GM12878 (cell line): Measurements from ENCODE around the gene F2RL3. TPM values are rescaled to one million over a fixed set of nuclear protein-coding genes. Genes with fewer than 3 reads are reported as not detected.

Source experiments
- ATAC-seq: fragments of 200-7000 bp; cut with Tn5 transposase; 3 replicates; pipeline ENCODE4 v1.9.1; 2020; ENCODE audit warnings: mild to moderate bottlenecking, moderate library complexity
- BruUV-seq: library from RNA; stranded (reverse); fragments of 400-500 nt; replicated peaks from 2 replicates; lab custom pipeline; 2021; lab: Mats Ljungman, UMichigan
- CTCF ChIA-PET: fragments of 300-600 bp; sonication (Branson Sonifier 250); formaldehyde crosslinking; extraction: SDS; loops from one replicate; lab custom pipeline; 2021; ENCODE audit warnings: inconsistent platforms; lab: Yijun Ruan, JAX
- POLR2A ChIA-PET: fragments of 350-600 bp; formaldehyde crosslinking; extraction: SDS; loops from one replicate; lab custom pipeline; 2021; ENCODE audit warnings: inconsistent platforms; lab: Charles Lee
- RAD21 ChIA-PET: fragments of 300-600 bp; sonication (Branson Sonifier 250); formaldehyde crosslinking; loops from one replicate; lab custom pipeline; 2023; ENCODE audit warnings: antibody characterized with exemption; ENCODE audit not compliant: unreplicated experiment; lab: Charles Lee
- SMC1A ChIA-PET: fragments of 300-600 bp; sonication (Branson Sonifier 250); formaldehyde crosslinking; loops from one replicate; lab custom pipeline; 2023; ENCODE audit not compliant: unreplicated experiment, uncharacterized antibody; lab: Charles Lee
- DNase-seq: peaks from one replicate; pipeline ENCODE4 v3.0.0-alpha.2; 2011; ENCODE audit warnings: low read depth, low spot score
- FAIRE-seq: peaks from 3 replicates; lab custom pipeline; 2011; peaks lifted over from hg19 to GRCh38; lab: Jason Lieb, UNC
- H2AFZ ChIP-seq: 2 replicates; pipeline ENCODE4 v1.6.0; 2011; ENCODE audit warnings: low read depth, low read length, control low read depth; ENCODE audit not compliant: control insufficient read depth
- H3K27ac ChIP-seq: 2 replicates; pipeline ENCODE4 v1.5.1; 2011; ENCODE audit warnings: control low read depth; ENCODE audit not compliant: control insufficient read depth, insufficient read depth
- H3K27me3 ChIP-seq, 2 experiments: replicated peaks in 1 of 2; 2 replicates each; pipeline versions ENCODE4 v1.6.0 to v1.6.1; 2011; ENCODE audit warnings: low read length in 1 of 2; ENCODE audit not compliant: control insufficient read depth in 2 of 2, insufficient read depth in 2 of 2
- H3K36me3 ChIP-seq, 2 experiments: 2 replicates each; pipeline ENCODE4 v1.5.1; 2011; ENCODE audit warnings: low read length in 1 of 2; ENCODE audit not compliant: control insufficient read depth in 2 of 2, insufficient read depth in 2 of 2
- H3K4me1 ChIP-seq: 2 replicates; pipeline ENCODE4 v1.6.1; 2011; ENCODE audit warnings: mild to moderate bottlenecking, low read length, moderate library complexity, mixed read lengths; ENCODE audit not compliant: control insufficient read depth, insufficient read depth
- H3K4me2 ChIP-seq: 2 replicates; pipeline ENCODE4 v1.6.0; 2011; ENCODE audit warnings: control low read depth; ENCODE audit not compliant: control insufficient read depth, insufficient read depth
- H3K4me3 ChIP-seq: fragments of 200-600 bp; sonication (generic); 2 replicates; pipeline ENCODE4 v1.5.1; 2016
- H3K79me2 ChIP-seq: 2 replicates; pipeline ENCODE4 v1.6.0; 2011; ENCODE audit warnings: low read length; ENCODE audit not compliant: control insufficient read depth, insufficient read depth
- H3K9ac ChIP-seq: 2 replicates; pipeline ENCODE4 v1.8.0; 2011; ENCODE audit warnings: low read length, control low read depth, mixed read lengths; ENCODE audit not compliant: control insufficient read depth, insufficient read depth
- H3K9me3 ChIP-seq: replicated peaks from 3 replicates; pipeline ENCODE4 v1.5.1; 2011; ENCODE audit warnings: mild to moderate bottlenecking, low read length; ENCODE audit not compliant: control insufficient read depth, insufficient read depth
- H4K20me1 ChIP-seq: 2 replicates; pipeline ENCODE4 v1.6.0; 2011; ENCODE audit not compliant: control insufficient read depth, insufficient read depth
- ATF7 ChIP-seq: fragments of 450-650 bp; IDR thresholded peaks from 2 replicates; pipeline ENCODE4 v1.6.1; 2016; ENCODE audit warnings: low read depth, mild to moderate bottlenecking
- EED ChIP-seq: sonication (generic); IDR thresholded peaks from 2 replicates; pipeline ENCODE4 v1.6.1; 2016; ENCODE audit warnings: antibody characterized with exemption, low read depth
- EGR1 ChIP-seq, 2 experiments: IDR thresholded peaks; 1 replicate in 1 of 2; 2 replicates in 1 of 2; pipeline ENCODE4 v1.6.1; 2011 to 2012; ENCODE audit warnings: low read depth in 2 of 2, low read length in 2 of 2, borderline replicate concordance in 1 of 2, mild to moderate bottlenecking in 1 of 2, moderate library complexity in 1 of 2
- EP300 ChIP-seq, 2 experiments: fragments of 150-350 bp in 1 of 2; IDR thresholded peaks; 2 replicates each; pipeline ENCODE4 v1.6.1; 2011 to 2012; ENCODE audit warnings: low read depth in 2 of 2, low read length in 2 of 2, borderline replicate concordance in 1 of 2, improper control_type of control experiment in 1 of 2, inconsistent platforms in 1 of 2; ENCODE audit not compliant: control insufficient read depth in 1 of 2
- HDAC2 ChIP-seq: fragments of 200-600 bp; sonication (generic); IDR thresholded peaks from 2 replicates; pipeline ENCODE4 v1.6.1; 2017
- JUND ChIP-seq: IDR thresholded peaks from 2 replicates; pipeline ENCODE4 v1.6.1; 2012; ENCODE audit warnings: low read depth, mild to moderate bottlenecking, low read length, improper control_type of control experiment, moderate library complexity
- MXI1 ChIP-seq: fragments of 150-350 bp; IDR thresholded peaks from 2 replicates; pipeline ENCODE4 v1.6.1; 2011; ENCODE audit warnings: low read depth, mild to moderate bottlenecking, inconsistent platforms, low read length, improper control_type of control experiment
- NR2C2 ChIP-seq: IDR thresholded peaks from 2 replicates; pipeline ENCODE4 v1.6.1; 2011; ENCODE audit warnings: borderline replicate concordance, low read depth; ENCODE audit not compliant: control insufficient read depth, insufficient read length
- NRF1 ChIP-seq: conservative IDR thresholded peaks from 2 replicates; pipeline ENCODE4 v1.6.1; 2011; ENCODE audit warnings: mild to moderate bottlenecking, low read depth, low read length, improper control_type of control experiment
- PAX8 ChIP-seq: fragments of 450-650 bp; IDR thresholded peaks from 2 replicates; pipeline ENCODE4 v1.6.1; 2017; ENCODE audit warnings: mild to moderate bottlenecking, moderate library complexity
- RCOR1 ChIP-seq: conservative IDR thresholded peaks from 2 replicates; pipeline ENCODE4 v1.6.1; 2012; ENCODE audit warnings: low read depth, low read length, improper control_type of control experiment
- SMAD5 ChIP-seq: IDR thresholded peaks from 2 replicates; pipeline ENCODE4 v1.6.1; 2016; ENCODE audit warnings: antibody characterized with exemption, low read depth
- SRF ChIP-seq, 2 experiments: IDR thresholded peaks; 2 replicates each; pipeline ENCODE4 v1.6.1; 2011; ENCODE audit warnings: low read depth in 2 of 2, low read length in 2 of 2, mild to moderate bottlenecking in 1 of 2, moderate library complexity in 1 of 2
- TARDBP ChIP-seq: IDR thresholded peaks from 2 replicates; pipeline ENCODE4 v1.6.1; 2016; ENCODE audit warnings: borderline replicate concordance
- ZNF217 ChIP-seq: fragments of 450-650 bp; IDR thresholded peaks from 2 replicates; pipeline ENCODE4 v1.6.1; 2017; ENCODE audit warnings: antibody characterized with exemption, mild to moderate bottlenecking
- WGBS: methylation state at CpG from one replicate; pipeline ENCODE4 v1.1.6; 2016; ENCODE audit warnings: low lambda C conversion rate; ENCODE audit not compliant: insufficient replicate concordance, insufficient coverage; ENCODE audit errors: missing lambda C conversion rate; 5-methylcytosine and 5-hydroxymethylcytosine counted together
- in situ Hi-C: fragments of 300-500 bp; cut with MboI; formaldehyde crosslinking; loops from 9 replicates; pipeline ENCODE4 v1.14.3; 2018; ENCODE audit warnings: mixed read lengths
- intact Hi-C: fragments of 100-400 bp; cut with micrococcal nuclease; formaldehyde crosslinking; loops from one replicate; pipeline ENCODE4 v1.14.2; 2022; ENCODE audit not compliant: unreplicated experiment
- polyA plus RNA-seq, 11 experiments: library from polyadenylated mRNA; depleted of rRNA in 4 of 11; unstranded in 6 of 11; stranded (reverse) in 5 of 11; fragments of >200 nt; fragmentation: Nextera tagmentation in 4 of 11; fragmentation: Illumina TruSeq in 1 of 11; extraction: Ambion mirVana in 4 of 11; extraction: Trizol in 1 of 11; gene quantifications; 1 replicate in 1 of 11; 2 replicates in 10 of 11; pipeline versions ENCODE4 v1.2.1 to v1.2.3, GENCODE V29; 2011 to 2016; ENCODE audit warnings: inconsistent platforms in 2 of 11, missing spikeins in 2 of 11, low read depth in 1 of 11
- total RNA-seq, 4 experiments: library from RNA; depleted of rRNA in 3 of 4; stranded (reverse); fragments of >200 nt in 3 of 4; fragmentation: Illumina TruSeq in 1 of 4; extraction: Trizol in 1 of 4; gene quantifications; 2 replicates each; pipeline versions ENCODE4 v1.2.1 to v1.2.3, GENCODE V29; 2013 to 2021
- TF ChIP-seq, protein P1 (sequence below): IDR thresholded peaks from 2 replicates; pipeline ENCODE4 v1.6.1; 2012; ENCODE audit warnings: improper control_type of control experiment, low read depth, low read length; ENCODE audit not compliant: insufficient replicate concordance

The F2RL3 gene
- total and polyA plus RNA-seq, 10 of the 15 experiments (the other 5 are each of a cell fraction or from before 2014, with no cell fraction given) = 0.01 to 1.2 (median 0.29) TPM

DNA sequence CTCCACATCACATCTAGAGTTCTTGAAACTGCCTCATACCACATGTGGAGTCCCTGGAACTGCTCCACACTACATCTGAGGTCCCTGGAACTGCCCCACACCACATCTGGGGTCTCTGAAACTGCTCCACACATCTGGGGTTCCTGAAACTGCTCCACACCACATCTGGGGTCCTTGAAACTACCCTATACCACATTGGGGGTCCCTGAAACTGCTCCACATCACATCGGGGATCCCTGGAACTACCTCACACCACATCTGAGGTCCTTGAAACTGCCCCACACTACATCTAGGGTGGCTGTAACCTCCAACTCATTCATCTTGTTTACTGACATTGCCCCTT lies 33.8 kb downstream of the F2RL3 start:
- H3K27me3 ChIP-seq = no peaks in the 10 kb centered on the region
- WGBS = 0% methylated on average over 1 of the region's 1 CpG
- DNase-seq (no peak), FAIRE-seq (no peak)
- no peak overlapping the region for H3K4me2 ChIP-seq
- H4K20me1 ChIP-seq = no peaks in the 10 kb centered on the region
- BruUV-seq = no TSS peak
- intact Hi-C loops = no loop called here
- H3K79me2 ChIP-seq = no peaks in the 10 kb centered on the region
- RAD21 ChIA-PET = no interaction called here
- POLR2A ChIA-PET = no interaction called here
- H3K4me1 ChIP-seq = no peaks in the 10 kb centered on the region
- H3K4me3 ChIP-seq = no peak overlapping the region
- TF ChIP-seq, protein P1, sequence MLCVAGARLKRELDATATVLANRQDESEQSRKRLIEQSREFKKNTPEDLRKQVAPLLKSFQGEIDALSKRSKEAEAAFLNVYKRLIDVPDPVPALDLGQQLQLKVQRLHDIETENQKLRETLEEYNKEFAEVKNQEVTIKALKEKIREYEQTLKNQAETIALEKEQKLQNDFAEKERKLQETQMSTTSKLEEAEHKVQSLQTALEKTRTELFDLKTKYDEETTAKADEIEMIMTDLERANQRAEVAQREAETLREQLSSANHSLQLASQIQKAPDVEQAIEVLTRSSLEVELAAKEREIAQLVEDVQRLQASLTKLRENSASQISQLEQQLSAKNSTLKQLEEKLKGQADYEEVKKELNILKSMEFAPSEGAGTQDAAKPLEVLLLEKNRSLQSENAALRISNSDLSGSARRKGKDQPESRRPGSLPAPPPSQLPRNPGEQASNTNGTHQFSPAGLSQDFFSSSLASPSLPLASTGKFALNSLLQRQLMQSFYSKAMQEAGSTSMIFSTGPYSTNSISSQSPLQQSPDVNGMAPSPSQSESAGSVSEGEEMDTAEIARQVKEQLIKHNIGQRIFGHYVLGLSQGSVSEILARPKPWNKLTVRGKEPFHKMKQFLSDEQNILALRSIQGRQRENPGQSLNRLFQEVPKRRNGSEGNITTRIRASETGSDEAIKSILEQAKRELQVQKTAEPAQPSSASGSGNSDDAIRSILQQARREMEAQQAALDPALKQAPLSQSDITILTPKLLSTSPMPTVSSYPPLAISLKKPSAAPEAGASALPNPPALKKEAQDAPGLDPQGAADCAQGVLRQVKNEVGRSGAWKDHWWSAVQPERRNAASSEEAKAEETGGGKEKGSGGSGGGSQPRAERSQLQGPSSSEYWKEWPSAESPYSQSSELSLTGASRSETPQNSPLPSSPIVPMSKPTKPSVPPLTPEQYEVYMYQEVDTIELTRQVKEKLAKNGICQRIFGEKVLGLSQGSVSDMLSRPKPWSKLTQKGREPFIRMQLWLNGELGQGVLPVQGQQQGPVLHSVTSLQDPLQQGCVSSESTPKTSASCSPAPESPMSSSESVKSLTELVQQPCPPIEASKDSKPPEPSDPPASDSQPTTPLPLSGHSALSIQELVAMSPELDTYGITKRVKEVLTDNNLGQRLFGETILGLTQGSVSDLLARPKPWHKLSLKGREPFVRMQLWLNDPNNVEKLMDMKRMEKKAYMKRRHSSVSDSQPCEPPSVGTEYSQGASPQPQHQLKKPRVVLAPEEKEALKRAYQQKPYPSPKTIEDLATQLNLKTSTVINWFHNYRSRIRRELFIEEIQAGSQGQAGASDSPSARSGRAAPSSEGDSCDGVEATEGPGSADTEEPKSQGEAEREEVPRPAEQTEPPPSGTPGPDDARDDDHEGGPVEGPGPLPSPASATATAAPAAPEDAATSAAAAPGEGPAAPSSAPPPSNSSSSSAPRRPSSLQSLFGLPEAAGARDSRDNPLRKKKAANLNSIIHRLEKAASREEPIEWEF = no peak
- no peak for TF ChIP-seq PAX8
- no peak for TF ChIP-seq TARDBP
- TF ChIP-seq EGR1 (IDR thresholded peaks at IDR 0.05; ENCODE audit: borderline replicate concordance in 1 of 2, low read depth in 2 of 2, low read length in 2 of 2) = no peak
- TF ChIP-seq MXI1 = no peak
- no peak for TF ChIP-seq RCOR1
- TF ChIP-seq NR2C2 = no peak
- no peak for TF ChIP-seq EP300 (IDR thresholded peaks at IDR 0.05; ENCODE audit: borderline replicate concordance in 1 of 2, control insufficient read depth in 1 of 2, low read depth in 2 of 2, low read length in 2 of 2)
- TF ChIP-seq SMAD5 = no peak
- no peak for TF ChIP-seq SRF (IDR thresholded peaks at IDR 0.05; ENCODE audit: low read depth in 2 of 2, low read length in 2 of 2)
- no peak for TF ChIP-seq HDAC2
- TF ChIP-seq ATF7 = no peak
- TF ChIP-seq ZNF217 = no peak
- no peak for TF ChIP-seq NRF1
- no peak for TF ChIP-seq EED
- no peak for TF ChIP-seq JUND
- TF ChIP-seq, all 136 proteins: peak for 0
- no peaks in the 10 kb centered on the region for H3K36me3 ChIP-seq
- ChIA-PET CTCF (no interaction called here), SMC1A (no interaction called here)
- H2AFZ ChIP-seq = no peak overlapping the region
- in situ Hi-C loops = no loop called here
- no peak for ATAC-seq
- H3K9me3 ChIP-seq = no peaks in the 10 kb centered on the region; the same call in 2 of the 3 replicates
- H3K9ac ChIP-seq = no peak overlapping the region
- H3K27ac ChIP-seq = no peak overlapping the region
